HepG2 (cell line): ENCODE data around the gene ANKRD55. TPM values are rescaled to one million over a fixed set of nuclear protein-coding genes. Genes with fewer than 3 reads are reported as not detected.

ENCODE experiments used
- ATAC-seq: fragments of 200-7000 bp; cut with Tn5 transposase; 3 replicates; pipeline ENCODE4 v1.9.1; 2020; ENCODE audit warnings: mild to moderate bottlenecking, moderate library complexity
- BruUV-seq: library from RNA; stranded (reverse); fragments of 400-500 nt; replicated peaks from 2 replicates; lab custom pipeline; 2021; lab: Mats Ljungman, UMichigan
- CTCF ChIA-PET: fragments of 300-600 bp; formaldehyde crosslinking; extraction: SDS; loops from one replicate; lab custom pipeline; 2021; ENCODE audit warnings: low total read pairs, inconsistent platforms, low intra/inter-chr PET ratio; lab: Yijun Ruan, JAX
- POLR2A ChIA-PET: fragments of 350-600 bp; sonication (Branson Sonifier 250); formaldehyde crosslinking; loops from one replicate; lab custom pipeline; 2020; ENCODE audit warnings: antibody characterized with exemption, inconsistent platforms; lab: Yijun Ruan, JAX
- DNase-seq: peaks from one replicate; pipeline ENCODE4 v3.0.0-alpha.2; 2015; ENCODE audit warnings: low spot score
- FAIRE-seq: peaks from 3 replicates; lab custom pipeline; 2011; peaks lifted over from hg19 to GRCh38; lab: Jason Lieb, UNC
- H2AFZ ChIP-seq: one replicate; pipeline ENCODE4 v1.6.1; 2011; ENCODE audit warnings: low read length, inconsistent platforms
- H3K27ac ChIP-seq: fragments of 300-600 bp; 3 replicates; pipeline ENCODE4 v1.8.0; 2011; ENCODE audit warnings: mixed run types, mild to moderate bottlenecking, mixed read lengths, low read length, inconsistent platforms; ENCODE audit not compliant: insufficient read depth; ENCODE audit errors: extremely low read length
- H3K27me3 ChIP-seq, 2 experiments: fragments of 200-600 bp in 1 of 2; 2 replicates in 1 of 2; 3 replicates in 1 of 2; pipeline versions ENCODE4 v1.6.0 to v1.8.0; 2011; ENCODE audit warnings: low read length in 2 of 2, mild to moderate bottlenecking in 2 of 2, moderate library complexity in 2 of 2, inconsistent platforms in 1 of 2; ENCODE audit not compliant: insufficient read depth in 2 of 2, control insufficient read depth in 1 of 2
- H3K36me3 ChIP-seq, 2 experiments: fragments of 200-600 bp in 1 of 2; replicated peaks in 1 of 2; 2 replicates in 1 of 2; 3 replicates in 1 of 2; pipeline versions ENCODE4 v1.5.1 to v1.8.0; 2011; ENCODE audit warnings: low read length in 2 of 2, inconsistent platforms in 1 of 2; ENCODE audit not compliant: insufficient read depth in 2 of 2, control insufficient read depth in 1 of 2
- H3K4me1 ChIP-seq: 2 replicates; pipeline ENCODE4 v1.5.1; 2012; ENCODE audit warnings: low read length, inconsistent platforms; ENCODE audit not compliant: insufficient read depth
- H3K4me2 ChIP-seq: 2 replicates; pipeline ENCODE4 v1.6.0; 2011; ENCODE audit warnings: low read depth, low read length, inconsistent platforms
- H3K4me3 ChIP-seq, 3 experiments: fragments of 200-600 bp in 1 of 3; sonication (generic), shearing (Covaris generic) in 1 of 3; replicated peaks in 1 of 3; 2 replicates each; pipeline ENCODE4 v1.5.1; 2011 to 2016; ENCODE audit warnings: low read length in 3 of 3, inconsistent platforms in 2 of 3, low read depth in 2 of 3, mild to moderate bottlenecking in 2 of 3, control low read depth in 1 of 3, mixed read lengths in 1 of 3; ENCODE audit not compliant: insufficient read depth in 1 of 3
- H3K79me2 ChIP-seq: one replicate; pipeline ENCODE4 v1.6.1; 2011; ENCODE audit warnings: low read length, inconsistent platforms; ENCODE audit not compliant: insufficient read depth
- H3K9ac ChIP-seq: 2 replicates; pipeline ENCODE4 v1.6.0; 2011; ENCODE audit warnings: mild to moderate bottlenecking, low read depth, low read length, inconsistent platforms; ENCODE audit not compliant: insufficient read depth
- H3K9me3 ChIP-seq: 2 replicates; pipeline ENCODE4 v1.5.1; 2012; ENCODE audit warnings: mild to moderate bottlenecking, low read length
- H4K20me1 ChIP-seq: 2 replicates; pipeline ENCODE4 v1.6.0; 2011; ENCODE audit warnings: inconsistent platforms, mild to moderate bottlenecking, low read length, moderate library complexity; ENCODE audit not compliant: insufficient read depth
- SIX1 ChIP-seq: sonication (generic); formaldehyde crosslinking; IDR thresholded peaks from 2 replicates; pipeline ENCODE4 v1.4.0; 2020; ENCODE audit warnings: missing genetic modification reagents, borderline replicate concordance
- ZNF431 ChIP-seq: sonication (generic); formaldehyde crosslinking; IDR thresholded peaks from 2 replicates; pipeline ENCODE4 v1.9.0; 2022; ENCODE audit warnings: missing genetic modification reagents, low read depth, mild to moderate bottlenecking, borderline replicate concordance
- ZNF510 ChIP-seq: sonication (generic); formaldehyde crosslinking; IDR thresholded peaks from 2 replicates; pipeline ENCODE4 v1.4.0; 2020; ENCODE audit warnings: low read depth, mild to moderate bottlenecking, missing genetic modification reagents
- ZSCAN22 ChIP-seq: sonication (generic); formaldehyde crosslinking; IDR thresholded peaks from 2 replicates; pipeline ENCODE4 v1.4.0; 2020; ENCODE audit warnings: mild to moderate bottlenecking, missing genetic modification reagents
- in situ Hi-C: cut with HindIII; loops from 2 replicates; pipeline ENCODE4 v1.10.0; 2017; ENCODE audit warnings: low pct_unique_long_range_greater_than_20kb; ENCODE audit not compliant: extremely low pct_ligation_motif_present
- intact Hi-C: fragments of 100-400 bp; cut with micrococcal nuclease; formaldehyde crosslinking; loops from one replicate; pipeline ENCODE4 v1.10.0; 2022; ENCODE audit not compliant: unreplicated experiment
- polyA plus RNA-seq, 8 experiments: library from polyadenylated mRNA; depleted of rRNA in 3 of 8; stranded (reverse) in 7 of 8; unstranded in 1 of 8; fragments of >200 nt; fragmentation: Illumina TruSeq in 4 of 8; extraction: Trizol in 4 of 8; gene quantifications; 2 replicates each; pipeline versions ENCODE4 v1.2.1 to v1.2.3, GENCODE V29; 2011 to 2016; ENCODE audit warnings: low read depth in 4 of 8, missing spikeins in 1 of 8, mixed read lengths in 1 of 8; ENCODE audit not compliant: insufficient read depth in 1 of 8
- total RNA-seq, 5 experiments: library from RNA; depleted of rRNA; stranded (reverse); fragments of >200 nt; fragmentation: Illumina TruSeq; extraction: Trizol; gene quantifications; 2 replicates each; pipeline ENCODE4 v1.2.3, GENCODE V29; 2016; ENCODE audit warnings: low read depth in 1 of 5
- TF ChIP-seq, protein P1 (sequence below): sonication (generic); formaldehyde crosslinking; conservative IDR thresholded peaks from 2 replicates; pipeline ENCODE4 v1.8.0; 2022; ENCODE audit warnings: low read depth, missing genetic modification reagents
- TF ChIP-seq, protein P2 (sequence below): sonication (generic); formaldehyde crosslinking; IDR thresholded peaks from 2 replicates; pipeline ENCODE4 v1.5.0; 2020; ENCODE audit warnings: missing genetic modification reagents
- TF ChIP-seq, protein P3 (sequence below): sonication (generic); formaldehyde crosslinking; IDR thresholded peaks from 2 replicates; pipeline ENCODE4 v1.5.0; 2020; ENCODE audit warnings: mild to moderate bottlenecking, missing genetic modification reagents
- TF ChIP-seq, protein P4 (sequence below): sonication (generic); formaldehyde crosslinking; IDR thresholded peaks from 2 replicates; pipeline ENCODE4 v1.4.0; 2020; ENCODE audit warnings: missing genetic modification reagents, borderline replicate concordance
- TF ChIP-seq, protein P5 (sequence below): sonication (generic); formaldehyde crosslinking; IDR thresholded peaks from 2 replicates; pipeline ENCODE4 v1.5.0; 2020; ENCODE audit warnings: missing genetic modification reagents

Gene ANKRD55
- total and polyA plus RNA-seq, 2 of the 13 experiments (the other 11 are each of a cell fraction or from before 2014, with no cell fraction given), result 0.11 to 0.28 TPM

DNA sequence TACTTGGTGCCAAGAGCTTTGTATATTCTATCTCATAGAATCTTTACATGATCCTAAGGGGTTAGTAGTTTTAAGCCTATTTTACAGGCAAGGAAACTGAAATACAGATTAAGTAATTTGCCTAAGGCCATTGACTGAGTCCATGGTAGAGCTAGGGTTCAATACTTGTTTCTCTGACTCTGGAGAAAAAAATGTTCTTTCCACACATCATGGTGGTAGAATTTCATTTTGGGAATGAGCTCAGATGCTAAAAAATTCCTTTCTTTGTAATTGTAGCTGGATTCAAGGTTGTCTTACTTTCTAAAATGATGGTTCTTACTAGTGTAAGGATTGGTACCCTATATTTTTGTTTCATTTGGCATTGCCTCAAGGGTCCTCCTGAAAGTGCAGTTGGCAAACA, 86.0 kb downstream of the ANKRD55 start:
- Histone ChIP-seq H3K4me1 (peaks cover 55% of the 10 kb centered on the region), H3K36me3 (no peaks in the 10 kb centered on the region), H3K4me3 (no peak overlapping the region), H3K79me2 (no peaks in the 10 kb centered on the region), H3K4me2 (no peak overlapping the region), H3K9ac (no peak overlapping the region), H4K20me1 (no peaks in the 10 kb centered on the region), H3K27me3 (no peaks in the 10 kb centered on the region), H3K9me3 (no peaks in the 10 kb centered on the region), H2AFZ (no peak overlapping the region), H3K27ac (no peak overlapping the region)
- DNase-seq, result no peak
- no peak for ATAC-seq
- BruUV-seq, result no TSS peak
- ChIA-PET POLR2A (no interaction called here), CTCF (no interaction called here)
- no peak for TF ChIP-seq ZNF510 (CRISPR knock-in tag)
- TF ChIP-seq, protein P1, sequence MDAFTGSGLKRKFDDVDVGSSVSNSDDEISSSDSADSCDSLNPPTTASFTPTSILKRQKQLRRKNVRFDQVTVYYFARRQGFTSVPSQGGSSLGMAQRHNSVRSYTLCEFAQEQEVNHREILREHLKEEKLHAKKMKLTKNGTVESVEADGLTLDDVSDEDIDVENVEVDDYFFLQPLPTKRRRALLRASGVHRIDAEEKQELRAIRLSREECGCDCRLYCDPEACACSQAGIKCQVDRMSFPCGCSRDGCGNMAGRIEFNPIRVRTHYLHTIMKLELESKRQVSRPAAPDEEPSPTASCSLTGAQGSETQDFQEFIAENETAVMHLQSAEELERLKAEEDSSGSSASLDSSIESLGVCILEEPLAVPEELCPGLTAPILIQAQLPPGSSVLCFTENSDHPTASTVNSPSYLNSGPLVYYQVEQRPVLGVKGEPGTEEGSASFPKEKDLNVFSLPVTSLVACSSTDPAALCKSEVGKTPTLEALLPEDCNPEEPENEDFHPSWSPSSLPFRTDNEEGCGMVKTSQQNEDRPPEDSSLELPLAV (CRISPR knock-in tag), result no peak
- no peak for TF ChIP-seq ZNF431
- no peak for TF ChIP-seq SIX1 (CRISPR knock-in tag)
- TF ChIP-seq, protein P2, sequence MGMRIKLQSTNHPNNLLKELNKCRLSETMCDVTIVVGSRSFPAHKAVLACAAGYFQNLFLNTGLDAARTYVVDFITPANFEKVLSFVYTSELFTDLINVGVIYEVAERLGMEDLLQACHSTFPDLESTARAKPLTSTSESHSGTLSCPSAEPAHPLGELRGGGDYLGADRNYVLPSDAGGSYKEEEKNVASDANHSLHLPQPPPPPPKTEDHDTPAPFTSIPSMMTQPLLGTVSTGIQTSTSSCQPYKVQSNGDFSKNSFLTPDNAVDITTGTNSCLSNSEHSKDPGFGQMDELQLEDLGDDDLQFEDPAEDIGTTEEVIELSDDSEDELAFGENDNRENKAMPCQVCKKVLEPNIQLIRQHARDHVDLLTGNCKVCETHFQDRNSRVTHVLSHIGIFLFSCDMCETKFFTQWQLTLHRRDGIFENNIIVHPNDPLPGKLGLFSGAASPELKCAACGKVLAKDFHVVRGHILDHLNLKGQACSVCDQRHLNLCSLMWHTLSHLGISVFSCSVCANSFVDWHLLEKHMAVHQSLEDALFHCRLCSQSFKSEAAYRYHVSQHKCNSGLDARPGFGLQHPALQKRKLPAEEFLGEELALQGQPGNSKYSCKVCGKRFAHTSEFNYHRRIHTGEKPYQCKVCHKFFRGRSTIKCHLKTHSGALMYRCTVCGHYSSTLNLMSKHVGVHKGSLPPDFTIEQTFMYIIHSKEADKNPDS, result no peak
- TF ChIP-seq, protein P3, sequence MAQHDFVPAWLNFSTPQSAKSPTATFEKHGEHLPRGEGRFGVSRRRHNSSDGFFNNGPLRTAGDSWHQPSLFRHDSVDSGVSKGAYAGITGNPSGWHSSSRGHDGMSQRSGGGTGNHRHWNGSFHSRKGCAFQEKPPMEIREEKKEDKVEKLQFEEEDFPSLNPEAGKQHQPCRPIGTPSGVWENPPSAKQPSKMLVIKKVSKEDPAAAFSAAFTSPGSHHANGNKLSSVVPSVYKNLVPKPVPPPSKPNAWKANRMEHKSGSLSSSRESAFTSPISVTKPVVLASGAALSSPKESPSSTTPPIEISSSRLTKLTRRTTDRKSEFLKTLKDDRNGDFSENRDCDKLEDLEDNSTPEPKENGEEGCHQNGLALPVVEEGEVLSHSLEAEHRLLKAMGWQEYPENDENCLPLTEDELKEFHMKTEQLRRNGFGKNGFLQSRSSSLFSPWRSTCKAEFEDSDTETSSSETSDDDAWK, result no peak
- TF ChIP-seq, protein P4, sequence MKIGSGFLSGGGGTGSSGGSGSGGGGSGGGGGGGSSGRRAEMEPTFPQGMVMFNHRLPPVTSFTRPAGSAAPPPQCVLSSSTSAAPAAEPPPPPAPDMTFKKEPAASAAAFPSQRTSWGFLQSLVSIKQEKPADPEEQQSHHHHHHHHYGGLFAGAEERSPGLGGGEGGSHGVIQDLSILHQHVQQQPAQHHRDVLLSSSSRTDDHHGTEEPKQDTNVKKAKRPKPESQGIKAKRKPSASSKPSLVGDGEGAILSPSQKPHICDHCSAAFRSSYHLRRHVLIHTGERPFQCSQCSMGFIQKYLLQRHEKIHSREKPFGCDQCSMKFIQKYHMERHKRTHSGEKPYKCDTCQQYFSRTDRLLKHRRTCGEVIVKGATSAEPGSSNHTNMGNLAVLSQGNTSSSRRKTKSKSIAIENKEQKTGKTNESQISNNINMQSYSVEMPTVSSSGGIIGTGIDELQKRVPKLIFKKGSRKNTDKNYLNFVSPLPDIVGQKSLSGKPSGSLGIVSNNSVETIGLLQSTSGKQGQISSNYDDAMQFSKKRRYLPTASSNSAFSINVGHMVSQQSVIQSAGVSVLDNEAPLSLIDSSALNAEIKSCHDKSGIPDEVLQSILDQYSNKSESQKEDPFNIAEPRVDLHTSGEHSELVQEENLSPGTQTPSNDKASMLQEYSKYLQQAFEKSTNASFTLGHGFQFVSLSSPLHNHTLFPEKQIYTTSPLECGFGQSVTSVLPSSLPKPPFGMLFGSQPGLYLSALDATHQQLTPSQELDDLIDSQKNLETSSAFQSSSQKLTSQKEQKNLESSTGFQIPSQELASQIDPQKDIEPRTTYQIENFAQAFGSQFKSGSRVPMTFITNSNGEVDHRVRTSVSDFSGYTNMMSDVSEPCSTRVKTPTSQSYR, result no peak
- no peak for TF ChIP-seq ZSCAN22 (CRISPR knock-in tag)
- TF ChIP-seq, protein P5, sequence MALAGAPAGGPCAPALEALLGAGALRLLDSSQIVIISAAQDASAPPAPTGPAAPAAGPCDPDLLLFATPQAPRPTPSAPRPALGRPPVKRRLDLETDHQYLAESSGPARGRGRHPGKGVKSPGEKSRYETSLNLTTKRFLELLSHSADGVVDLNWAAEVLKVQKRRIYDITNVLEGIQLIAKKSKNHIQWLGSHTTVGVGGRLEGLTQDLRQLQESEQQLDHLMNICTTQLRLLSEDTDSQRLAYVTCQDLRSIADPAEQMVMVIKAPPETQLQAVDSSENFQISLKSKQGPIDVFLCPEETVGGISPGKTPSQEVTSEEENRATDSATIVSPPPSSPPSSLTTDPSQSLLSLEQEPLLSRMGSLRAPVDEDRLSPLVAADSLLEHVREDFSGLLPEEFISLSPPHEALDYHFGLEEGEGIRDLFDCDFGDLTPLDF, result no peak
- no peak for FAIRE-seq
- in situ Hi-C loops, result no loop called here
- intact Hi-C loops, result no loop called here
